WTC11 (cell line): ENCODE results near the gene TRIM9.

ENCODE experiments used
- CBFB ChIP-seq: sonication (generic); formaldehyde crosslinking; IDR thresholded peaks from 2 replicates; pipeline ENCODE4 v1.8.1; 2022; ENCODE audit warnings: mild to moderate bottlenecking, low read depth, missing genetic modification reagents
- NR2C2 ChIP-seq: sonication (generic); formaldehyde crosslinking; IDR thresholded peaks from 2 replicates; pipeline ENCODE4 v1.8.0; 2022; ENCODE audit warnings: mild to moderate bottlenecking, missing genetic modification reagents
- TEAD1 ChIP-seq: sonication (generic); formaldehyde crosslinking; IDR thresholded peaks from 2 replicates; pipeline ENCODE4 v1.8.0; 2022; ENCODE audit warnings: mild to moderate bottlenecking, missing genetic modification reagents
- TF ChIP-seq, protein P1 (sequence below): sonication (generic); formaldehyde crosslinking; IDR thresholded peaks from 2 replicates; pipeline ENCODE4 v1.8.1; 2023; ENCODE audit warnings: mild to moderate bottlenecking, missing genetic modification reagents
- TF ChIP-seq, protein P2 (sequence below): fragments of 200-600 bp; IDR thresholded peaks from 2 replicates; pipeline ENCODE4 v1.8.0; 2022; ENCODE audit warnings: antibody characterized with exemption

DNA sequence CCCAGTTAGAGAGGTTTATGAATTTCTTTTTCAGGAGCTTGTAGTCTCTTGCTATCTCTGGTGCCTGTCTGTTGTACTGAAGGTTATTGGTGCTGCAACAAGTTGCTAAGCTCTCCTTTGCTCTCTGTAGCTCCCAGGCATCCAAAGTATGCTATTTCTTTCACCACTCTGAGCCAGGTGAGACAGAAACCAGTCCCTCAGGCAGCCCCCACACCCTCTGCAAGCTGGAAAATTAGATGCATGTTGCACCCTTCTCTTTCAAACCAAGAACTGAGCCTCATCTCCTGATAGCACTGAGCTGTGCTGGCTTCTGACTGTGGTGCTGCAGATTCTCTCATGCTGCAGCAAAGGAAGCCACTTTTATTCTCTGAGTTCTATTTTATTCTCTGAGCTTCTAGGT is 9.6 kb upstream of the TRIM9 start:
- TF ChIP-seq, protein P1, sequence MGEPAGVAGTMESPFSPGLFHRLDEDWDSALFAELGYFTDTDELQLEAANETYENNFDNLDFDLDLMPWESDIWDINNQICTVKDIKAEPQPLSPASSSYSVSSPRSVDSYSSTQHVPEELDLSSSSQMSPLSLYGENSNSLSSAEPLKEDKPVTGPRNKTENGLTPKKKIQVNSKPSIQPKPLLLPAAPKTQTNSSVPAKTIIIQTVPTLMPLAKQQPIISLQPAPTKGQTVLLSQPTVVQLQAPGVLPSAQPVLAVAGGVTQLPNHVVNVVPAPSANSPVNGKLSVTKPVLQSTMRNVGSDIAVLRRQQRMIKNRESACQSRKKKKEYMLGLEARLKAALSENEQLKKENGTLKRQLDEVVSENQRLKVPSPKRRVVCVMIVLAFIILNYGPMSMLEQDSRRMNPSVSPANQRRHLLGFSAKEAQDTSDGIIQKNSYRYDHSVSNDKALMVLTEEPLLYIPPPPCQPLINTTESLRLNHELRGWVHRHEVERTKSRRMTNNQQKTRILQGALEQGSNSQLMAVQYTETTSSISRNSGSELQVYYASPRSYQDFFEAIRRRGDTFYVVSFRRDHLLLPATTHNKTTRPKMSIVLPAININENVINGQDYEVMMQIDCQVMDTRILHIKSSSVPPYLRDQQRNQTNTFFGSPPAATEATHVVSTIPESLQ (CRISPR knock-in tag): no peak
- TF ChIP-seq NR2C2 (CRISPR knock-in tag) (no peak), TEAD1 (CRISPR knock-in tag) (no peak), CBFB (CRISPR knock-in tag) (no peak)
- TF ChIP-seq, protein P2, sequence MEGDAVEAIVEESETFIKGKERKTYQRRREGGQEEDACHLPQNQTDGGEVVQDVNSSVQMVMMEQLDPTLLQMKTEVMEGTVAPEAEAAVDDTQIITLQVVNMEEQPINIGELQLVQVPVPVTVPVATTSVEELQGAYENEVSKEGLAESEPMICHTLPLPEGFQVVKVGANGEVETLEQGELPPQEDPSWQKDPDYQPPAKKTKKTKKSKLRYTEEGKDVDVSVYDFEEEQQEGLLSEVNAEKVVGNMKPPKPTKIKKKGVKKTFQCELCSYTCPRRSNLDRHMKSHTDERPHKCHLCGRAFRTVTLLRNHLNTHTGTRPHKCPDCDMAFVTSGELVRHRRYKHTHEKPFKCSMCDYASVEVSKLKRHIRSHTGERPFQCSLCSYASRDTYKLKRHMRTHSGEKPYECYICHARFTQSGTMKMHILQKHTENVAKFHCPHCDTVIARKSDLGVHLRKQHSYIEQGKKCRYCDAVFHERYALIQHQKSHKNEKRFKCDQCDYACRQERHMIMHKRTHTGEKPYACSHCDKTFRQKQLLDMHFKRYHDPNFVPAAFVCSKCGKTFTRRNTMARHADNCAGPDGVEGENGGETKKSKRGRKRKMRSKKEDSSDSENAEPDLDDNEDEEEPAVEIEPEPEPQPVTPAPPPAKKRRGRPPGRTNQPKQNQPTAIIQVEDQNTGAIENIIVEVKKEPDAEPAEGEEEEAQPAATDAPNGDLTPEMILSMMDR: no peak
